G401.6 (cell line): ENCODE results near the gene ARFGAP1.
A peak's percentile ranks its signal among the peaks of the same experiment; 100 is the strongest.

Source experiments
- FAIRE-seq: peaks from 2 replicates; lab custom pipeline; 2012; peaks lifted over from hg19 to GRCh38; lab: Jason Lieb, UNC

Gene ARFGAP1

GRCh38 chr20:63272105-63273058 is at the start of gene ARFGAP1:
TSS of gene ARFGAP1 (plus strand) at chr20:63272813. CDS start at chr20:63275581, 2,768 bp downstream.
- FAIRE-seq = peak; percentile 40

- FAIRE-seq = no peak
Measured at GRCh38 chr20:63223121-63223825, 49.3 kb upstream of the ARFGAP1 start.

GRCh38 chr20:63223826-63224207 is 48.8 kb upstream of the ARFGAP1 start:
- FAIRE-seq = no peak

- FAIRE-seq = no peak
Measured at GRCh38 chr20:63224412-63225081, 48.1 kb upstream of the ARFGAP1 start.

- no peak for FAIRE-seq
Measured at GRCh38 chr20:63225082-63225454, 47.5 kb upstream of the ARFGAP1 start.

GRCh38 chr20:63226042-63226943 is 46.3 kb upstream of the ARFGAP1 start:
- no peak for FAIRE-seq

- FAIRE-seq = no peak
Measured at GRCh38 chr20:63227260-63227659, 45.4 kb upstream of the ARFGAP1 start.

- no peak for FAIRE-seq
Measured at GRCh38 chr20:63228806-63229205, 43.8 kb upstream of the ARFGAP1 start.

- FAIRE-seq = peak; percentile 74
Measured at GRCh38 chr20:63230800-63231268, 41.8 kb upstream of the ARFGAP1 start.

GRCh38 chr20:63232235-63233060 is 40.2 kb upstream of the ARFGAP1 start:
- peak; percentile 99 for FAIRE-seq

GRCh38 chr20:63233061-63233344 is 39.6 kb upstream of the ARFGAP1 start:
- no peak for FAIRE-seq

- no peak for FAIRE-seq
Measured at GRCh38 chr20:63233924-63234323, 38.7 kb upstream of the ARFGAP1 start.

- FAIRE-seq = peak; percentile 8
Measured at GRCh38 chr20:63234693-63235398, 37.8 kb upstream of the ARFGAP1 start.

- no peak for FAIRE-seq
Measured at GRCh38 chr20:63235399-63235983, 37.1 kb upstream of the ARFGAP1 start, which contains the start of gene BIRC7. TSS of gene BIRC7 (plus strand) at chr20:63235905. CDS start at chr20:63236097, 192 bp downstream.

GRCh38 chr20:63236116-63236837 is 36.3 kb upstream of the ARFGAP1 start:
- no peak for FAIRE-seq

GRCh38 chr20:63238031-63238430 is 34.6 kb upstream of the ARFGAP1 start:
- no peak for FAIRE-seq

- no peak for FAIRE-seq
Measured at GRCh38 chr20:63238514-63239125, 34.0 kb upstream of the ARFGAP1 start.

GRCh38 chr20:63239431-63239830 is 33.2 kb upstream of the ARFGAP1 start:
- no peak for FAIRE-seq

- no peak for FAIRE-seq
Measured at GRCh38 chr20:63240004-63240403, 32.6 kb upstream of the ARFGAP1 start.
